DMS 273 (cell line): ENCODE data around the gene ZNF335.
A peak's percentile ranks its signal among the peaks of the same experiment; 100 is the strongest.
"Not testable (repeated sequence)": the region's sequence is repeated elsewhere in the genome, so short reads cannot be mapped to it uniquely, and the experiment has no call there.

ENCODE experiments used
- DNase-seq: peaks from one replicate; lab custom pipeline; 2025; ENCODE audit not compliant: unreplicated experiment; lab: John Stamatoyannopoulos, UW

The ZNF335 gene

GRCh38 chr20:45934586-45935415 is 37.2 kb downstream of the ZNF335 start, which contains the start of gene PCIF1:
TSS of gene PCIF1 (plus strand) at chr20:45934683. CDS start at chr20:45939000, 4,317 bp downstream.
- DNase-seq, result peak; percentile 99

- DNase-seq, result peak; percentile 83
These were observed 37.9 kb downstream of the ZNF335 start for GRCh38 chr20:45934046-45934585.

GRCh38 chr20:45933266-45934045 is 38.5 kb downstream of the ZNF335 start:
- peak; percentile 93 for DNase-seq

GRCh38 chr20:45931680-45932079 is 40.3 kb downstream of the ZNF335 start:
- not testable (repeated sequence) for DNase-seq

- DNase-seq, result no peak
These were observed 44.7 kb downstream of the ZNF335 start for GRCh38 chr20:45927071-45927878.

- no peak for DNase-seq
These were observed 45.3 kb downstream of the ZNF335 start for GRCh38 chr20:45926731-45927070.

GRCh38 chr20:45925821-45926506 is 46.0 kb downstream of the ZNF335 start:
- DNase-seq, result no peak

- peak; percentile 45 for DNase-seq
These were observed 47.4 kb downstream of the ZNF335 start for GRCh38 chr20:45924391-45925261.

GRCh38 chr20:45921337-45922189 is 50.4 kb downstream of the ZNF335 start:
- DNase-seq, result no peak

- no peak for DNase-seq
These were observed 51.3 kb downstream of the ZNF335 start for GRCh38 chr20:45920462-45921336.

GRCh38 chr20:45919542-45920399 is 52.2 kb downstream of the ZNF335 start:
- DNase-seq, result no peak

GRCh38 chr20:45918779-45919537 is 53.0 kb downstream of the ZNF335 start:
- no peak for DNase-seq

- DNase-seq, result no peak
These were observed 53.7 kb downstream of the ZNF335 start for GRCh38 chr20:45918182-45918737.

GRCh38 chr20:45917790-45918141 is 54.2 kb downstream of the ZNF335 start:
- DNase-seq, result peak; percentile 59

- no peak for DNase-seq
These were observed 58.9 kb downstream of the ZNF335 start for GRCh38 chr20:45913116-45913515.

GRCh38 chr20:45912344-45912682 is 59.7 kb downstream of the ZNF335 start:
- no peak for DNase-seq
